Dermis microvascular lymphatic vessel endothelial cell (primary cell): ENCODE measurements around the gene PKP3. TPM values are rescaled to one million over a fixed set of nuclear protein-coding genes. Genes with fewer than 3 reads are reported as not detected.
"Not testable (repeated sequence)": the region's sequence is repeated elsewhere in the genome, so short reads cannot be mapped to it uniquely, and the experiment has no call there.

Experiments used
- DNase-seq, 2 donors: peaks; one replicate each; pipeline versions ENCODE4 v3.0.0 to v3.0.0-alpha.2; 2010; ENCODE audit warnings: low read depth in 2 of 2
- total RNA-seq: library from RNA; depleted of rRNA; stranded (reverse); fragments of >200 nt; gene quantifications from 2 replicates; pipeline ENCODE4 v1.2.1, GENCODE V29; 2014

Gene PKP3
- total RNA-seq, 1 donor from 2014 or later = 0.39 TPM

DNA sequence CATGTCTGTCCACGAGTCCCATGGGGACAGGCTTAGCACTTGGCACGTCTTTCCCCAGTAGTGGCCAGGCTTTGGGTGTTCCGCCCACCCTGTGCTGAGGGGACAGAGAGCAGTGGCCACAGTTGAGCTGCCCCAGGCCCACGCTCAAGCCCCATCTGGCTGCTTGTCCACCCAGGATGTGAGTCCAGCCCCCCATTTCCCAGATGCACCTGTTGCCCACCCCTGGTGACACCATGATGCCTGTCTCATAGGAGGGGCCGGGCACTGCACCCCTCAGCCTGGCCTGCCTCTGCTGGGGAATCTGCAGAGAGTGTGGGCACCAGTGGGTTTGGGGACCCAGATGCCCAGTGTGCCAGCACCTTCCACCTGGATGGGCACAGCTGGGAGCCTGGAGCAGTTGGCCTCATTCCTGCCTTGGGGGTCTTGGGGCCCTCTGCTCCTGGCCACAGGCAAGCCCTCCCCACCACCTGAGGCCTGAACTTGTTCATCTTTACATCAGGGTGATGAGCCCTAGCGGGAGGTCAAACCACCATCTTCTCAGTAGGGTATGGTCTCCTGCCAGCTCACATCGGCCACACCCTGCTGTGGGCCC lies 15.1 kb downstream of the PKP3 start:
- no peak for DNase-seq

DNA sequence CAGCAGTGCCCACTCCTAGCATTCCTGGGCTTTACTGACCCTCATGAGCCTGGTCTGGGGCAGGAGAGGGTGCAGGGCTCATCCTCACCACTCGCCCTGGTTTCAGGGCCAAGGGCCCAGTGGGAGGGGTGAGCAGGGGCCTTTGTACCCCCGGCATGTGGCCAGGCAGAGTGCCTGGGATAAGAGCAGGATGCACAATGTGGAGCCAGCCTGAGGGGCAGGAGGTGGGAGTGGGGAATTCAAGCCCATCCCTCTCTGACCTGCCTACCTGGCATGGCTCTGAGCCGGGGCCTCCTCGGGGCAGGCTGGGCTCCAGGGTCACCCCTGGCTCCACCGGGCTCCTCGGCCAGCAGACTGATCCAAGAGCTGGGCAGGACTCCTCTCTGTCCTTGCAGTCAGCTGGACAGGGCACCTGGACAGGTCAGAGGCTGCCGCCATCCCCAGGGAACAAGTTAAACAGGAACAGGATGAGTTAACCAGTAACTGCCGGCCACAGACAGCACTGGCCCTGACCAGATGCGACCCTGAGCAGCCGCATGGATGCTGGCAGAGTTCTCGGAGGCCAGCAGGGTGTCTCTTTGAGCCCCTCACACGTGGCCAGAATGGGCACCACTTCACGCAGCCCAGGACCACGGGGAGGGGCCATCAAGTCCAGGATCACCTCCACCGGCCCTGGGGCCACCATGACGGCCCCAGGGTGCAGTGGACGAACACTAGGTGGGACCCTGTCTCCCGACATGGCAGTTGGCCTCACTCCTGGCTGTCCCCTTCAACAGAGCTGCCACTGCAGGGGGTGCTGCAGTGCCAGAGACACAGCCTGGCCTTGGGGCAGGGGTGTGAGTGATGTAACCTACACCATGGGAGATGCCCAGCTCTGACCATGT lies 15.8 kb downstream of the PKP3 start:
- no peak for DNase-seq

DNA sequence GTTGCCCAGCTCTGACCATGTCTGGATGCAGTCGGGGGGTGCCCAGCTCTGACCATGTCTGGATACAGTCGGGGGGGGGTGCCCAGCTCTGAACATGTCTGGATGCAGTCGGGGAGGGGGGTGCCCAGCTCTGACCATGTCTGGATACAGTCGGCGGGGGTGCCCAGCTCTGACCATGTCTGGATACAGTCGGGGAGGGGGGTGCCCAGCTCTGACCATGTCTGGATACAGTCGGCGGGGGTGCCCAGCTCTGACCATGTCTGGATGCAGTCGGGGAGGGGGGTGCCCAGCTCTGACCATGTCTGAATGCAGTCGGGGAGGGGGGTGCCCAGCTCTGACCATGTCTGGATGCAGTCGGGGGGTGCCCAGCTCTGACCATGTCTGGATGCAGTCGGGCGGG lies 16.7 kb downstream of the PKP3 start:
- DNase-seq = not testable (repeated sequence)

DNA sequence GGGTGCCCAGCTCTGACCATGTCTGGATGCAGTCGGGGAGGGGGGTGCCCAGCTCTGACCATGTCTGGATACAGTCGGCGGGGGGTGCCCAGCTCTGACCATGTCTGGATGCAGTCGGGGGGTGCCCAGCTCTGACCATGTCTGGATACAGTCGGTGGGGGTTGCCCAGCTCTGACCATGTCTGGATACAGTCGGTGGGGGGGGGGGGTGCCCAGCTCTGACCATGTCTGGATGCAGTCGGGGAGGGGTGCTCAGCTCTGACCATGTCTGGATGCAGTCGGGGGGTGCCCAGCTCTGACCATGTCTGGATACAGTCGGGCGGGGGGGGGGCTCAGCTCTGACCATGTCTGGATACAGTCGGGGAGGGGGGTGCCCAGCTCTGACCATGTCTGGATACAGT lies 17.5 kb downstream of the PKP3 start:
- DNase-seq = not testable (repeated sequence)

DNA sequence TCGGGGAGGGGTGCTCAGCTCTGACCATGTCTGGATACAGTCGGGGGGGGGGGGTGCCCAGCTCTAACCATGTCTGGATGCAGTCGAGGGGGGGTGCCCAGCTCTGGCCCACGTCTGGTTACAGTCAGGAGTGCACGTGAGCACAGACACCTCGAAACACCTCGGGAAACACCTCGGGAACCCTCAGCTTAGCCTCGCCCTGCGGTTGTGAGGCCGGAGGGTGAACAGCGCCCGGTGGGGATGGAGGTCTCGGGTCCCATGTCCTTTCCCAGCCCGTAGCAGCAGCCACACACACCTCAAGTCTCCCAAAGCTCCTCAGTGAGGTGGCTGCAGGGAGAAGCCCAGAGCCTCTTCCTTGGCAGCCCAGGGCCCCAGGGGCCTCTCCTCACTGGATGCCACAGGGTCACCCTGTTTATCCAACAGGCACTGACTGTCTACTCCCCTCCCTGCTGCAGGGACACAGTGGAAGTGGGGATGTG lies 18.7 kb downstream of the PKP3 start:
- DNase-seq = no peak

DNA sequence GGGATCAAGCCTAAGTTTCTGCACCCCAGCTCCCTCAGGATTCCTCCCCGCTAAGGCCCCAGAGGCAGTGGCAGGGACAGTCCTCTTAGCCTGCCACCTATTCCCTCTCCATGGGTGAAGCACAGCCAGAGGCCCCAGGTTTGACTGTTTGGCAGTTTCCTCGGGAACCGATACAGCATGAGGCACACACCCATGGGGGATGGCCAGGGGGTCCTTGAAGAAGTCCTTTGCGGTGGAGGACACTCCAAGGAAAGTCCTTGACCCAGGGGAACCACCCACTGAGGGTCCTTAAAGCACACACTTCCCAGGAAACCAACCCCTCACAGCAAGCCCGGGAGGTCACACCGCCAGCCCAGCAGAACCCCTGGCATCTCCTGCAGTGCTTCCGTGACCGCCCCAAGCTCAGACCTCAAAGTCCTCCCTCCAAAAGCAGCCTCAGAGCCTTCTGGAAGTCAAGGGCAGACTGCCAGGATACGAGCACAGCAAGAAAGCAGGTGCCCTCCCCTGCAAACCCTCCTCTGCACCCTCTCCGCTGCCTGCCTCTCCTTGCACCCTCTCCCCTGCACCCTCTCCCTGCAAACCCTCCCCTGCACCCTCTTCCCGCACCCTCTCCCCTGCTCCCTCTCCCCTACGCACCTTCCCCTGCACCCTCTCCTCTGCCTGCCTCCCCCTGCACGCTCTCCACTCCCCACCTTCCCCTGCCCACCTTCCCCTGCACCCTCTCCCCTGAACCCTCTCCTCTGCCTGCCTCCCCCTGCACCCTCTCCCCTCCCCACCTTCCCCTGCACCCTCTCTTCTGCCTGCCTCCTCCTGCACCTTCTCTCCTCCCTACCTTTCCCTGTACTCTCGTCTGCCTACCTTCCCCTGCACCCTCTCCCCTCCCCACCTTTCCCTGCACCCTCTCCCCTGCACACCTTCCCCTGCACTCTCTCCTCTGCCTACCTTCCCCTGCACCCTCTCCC lies 19.4 kb downstream of the PKP3 start:
- DNase-seq = no peak

DNA sequence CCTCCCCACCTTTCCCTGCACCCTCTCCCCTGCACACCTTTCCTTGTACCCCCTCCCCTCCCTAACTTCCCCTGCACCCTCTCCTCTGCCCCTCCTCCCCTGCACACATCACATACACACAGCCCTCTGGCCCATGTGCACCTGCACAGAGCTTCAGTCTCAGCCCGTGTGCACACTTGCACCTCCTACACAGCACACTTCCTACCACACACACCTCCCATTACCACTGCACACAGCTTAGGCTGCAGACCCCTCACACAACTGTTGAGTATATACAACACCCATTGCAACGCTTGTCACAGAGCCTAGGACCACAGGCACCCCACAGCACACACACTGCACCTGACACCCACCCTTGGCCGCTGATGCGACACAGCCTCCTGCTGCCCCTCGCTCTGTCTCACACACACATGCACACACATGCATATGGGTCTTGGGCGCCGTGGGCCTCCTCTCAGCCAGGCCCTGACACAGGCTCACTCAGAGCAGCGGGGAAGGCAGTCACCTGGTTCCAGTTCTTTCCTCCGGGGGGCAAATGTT lies 20.4 kb downstream of the PKP3 start:
- DNase-seq = no peak

DNA sequence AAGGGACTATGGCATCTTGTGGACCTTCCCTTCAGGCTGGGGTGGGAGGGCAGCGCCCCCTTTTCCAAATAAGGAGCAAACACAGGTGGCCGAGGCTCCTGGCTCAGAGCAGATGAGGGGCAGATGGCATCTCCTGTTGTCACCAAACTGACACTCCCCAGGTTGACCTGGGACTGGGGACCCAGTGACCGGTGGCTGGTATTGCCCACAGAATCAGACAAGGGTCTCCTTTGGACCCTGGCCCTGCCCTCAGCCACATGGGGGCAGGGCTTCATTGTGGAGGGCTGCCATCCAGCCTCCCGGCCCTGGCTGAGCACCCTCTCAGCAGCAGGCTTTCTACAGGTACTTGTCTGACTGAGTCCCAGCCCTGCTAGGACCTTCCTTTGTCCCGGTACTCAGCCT lies 21.6 kb downstream of the PKP3 start:
- no peak for DNase-seq

DNA sequence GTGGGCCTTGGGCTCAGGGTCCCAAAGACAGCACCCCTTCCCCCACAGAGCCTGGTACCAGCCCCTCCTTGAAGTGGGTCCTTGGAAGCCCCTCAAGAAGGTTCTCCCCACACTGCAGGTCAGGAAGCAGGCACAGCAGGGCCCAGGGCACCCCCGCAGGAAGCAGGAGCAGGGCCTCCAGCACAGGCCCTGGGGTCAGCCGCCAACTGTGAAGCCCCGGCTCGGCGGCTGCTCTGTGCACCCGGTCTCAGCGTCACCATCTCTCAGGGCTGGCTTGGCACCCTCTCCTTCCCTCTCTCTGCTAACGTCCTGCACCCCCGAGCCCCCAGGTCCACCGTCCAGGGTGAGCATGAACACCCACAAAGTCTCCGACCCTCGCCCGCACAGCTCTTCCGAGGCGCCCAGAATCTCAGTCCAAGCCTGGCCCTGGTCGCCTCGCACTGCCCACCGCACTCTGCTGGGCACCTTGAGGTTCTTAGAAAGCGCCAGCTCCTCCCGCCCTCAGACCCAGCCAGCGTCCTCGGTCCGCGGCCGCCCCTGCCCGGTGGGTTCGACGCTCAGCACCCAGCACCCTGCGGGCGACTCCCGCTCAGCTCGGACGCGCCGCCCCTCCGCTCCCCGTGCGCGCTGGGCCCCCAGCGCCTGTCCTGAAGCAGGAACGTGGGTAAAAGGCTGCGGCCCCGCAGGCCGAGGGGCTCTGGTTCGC lies 22.2 kb downstream of the PKP3 start:
- DNase-seq = no peak

DNA sequence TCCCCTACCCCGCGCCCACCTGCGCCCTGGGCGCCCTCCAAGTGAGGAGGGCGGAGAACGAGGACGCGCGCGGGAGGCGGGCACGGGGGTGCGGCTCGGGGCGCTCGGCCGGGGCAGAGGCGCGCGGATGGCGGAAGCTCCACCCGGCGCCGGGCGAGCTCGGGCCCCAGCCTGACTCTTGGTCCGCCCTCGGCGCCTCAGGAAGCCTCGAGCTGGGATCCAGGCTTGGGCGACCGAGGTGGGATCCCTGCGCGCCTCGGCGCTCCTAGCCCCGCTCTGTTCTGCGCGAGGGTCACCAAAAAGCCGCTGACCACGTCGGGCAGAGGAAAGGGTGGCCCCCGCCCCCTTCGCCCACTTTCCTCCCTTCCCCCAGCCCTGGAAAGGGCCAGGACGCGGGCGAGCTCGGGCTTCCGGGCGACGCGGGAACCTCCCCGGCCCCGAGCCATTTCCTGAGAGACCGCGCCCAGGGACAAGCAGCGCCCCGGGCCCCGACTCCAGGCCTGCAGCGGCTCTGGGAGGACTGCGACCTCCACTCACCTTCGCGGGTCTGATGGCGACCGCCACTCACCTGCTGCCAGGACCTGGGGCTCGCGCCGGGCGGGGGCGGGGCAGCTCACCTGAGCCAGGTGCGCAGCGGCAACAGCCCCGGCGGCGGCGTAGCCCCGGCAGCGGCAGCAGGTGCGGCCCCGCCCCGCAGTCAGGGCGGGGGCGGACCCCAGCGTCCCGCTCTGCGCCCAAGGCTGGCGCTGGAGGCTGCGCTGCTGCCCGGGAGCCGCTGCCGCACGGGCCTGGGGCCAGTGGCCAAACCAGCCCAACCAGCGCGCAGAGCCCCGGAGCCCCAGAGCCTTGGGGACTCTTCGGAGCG lies 23.0 kb downstream of the PKP3 start:
- DNase-seq = peak in 1 of 2 donors; percentile 34

DNA sequence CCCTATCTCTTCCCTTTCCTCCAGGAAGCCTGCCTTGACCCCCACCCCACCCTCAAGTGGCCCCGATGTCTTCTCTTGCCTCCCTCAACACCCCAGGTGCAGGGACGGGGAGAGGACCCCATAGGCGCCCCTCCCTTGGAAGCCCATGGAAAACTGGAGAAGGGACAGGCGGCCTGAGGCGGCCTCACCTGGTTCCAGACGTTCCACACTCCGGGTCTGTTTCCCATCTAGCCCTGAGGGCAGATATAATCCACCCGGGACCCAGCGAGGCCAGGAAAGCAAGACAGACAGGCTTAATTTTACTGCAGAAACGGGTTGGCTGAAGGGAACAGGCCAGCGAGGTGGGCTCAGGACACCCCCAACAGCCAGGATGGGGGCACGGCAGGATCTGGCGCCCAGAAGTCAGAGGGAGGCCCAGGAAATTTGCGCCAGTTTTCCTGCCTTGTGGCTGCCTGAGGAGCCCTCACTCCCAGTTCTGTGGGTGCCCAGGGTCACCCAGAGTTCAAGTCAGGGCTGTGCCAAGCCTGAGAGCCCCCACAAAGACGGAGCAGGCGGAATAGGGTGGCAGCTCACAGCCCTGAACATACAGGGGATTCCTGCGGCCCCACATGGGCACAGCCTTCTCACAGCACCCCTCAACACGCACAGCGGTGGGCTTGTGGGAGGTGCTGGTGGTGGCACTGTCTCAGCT lies 23.8 kb downstream of the PKP3 start:
- DNase-seq = no peak

DNA sequence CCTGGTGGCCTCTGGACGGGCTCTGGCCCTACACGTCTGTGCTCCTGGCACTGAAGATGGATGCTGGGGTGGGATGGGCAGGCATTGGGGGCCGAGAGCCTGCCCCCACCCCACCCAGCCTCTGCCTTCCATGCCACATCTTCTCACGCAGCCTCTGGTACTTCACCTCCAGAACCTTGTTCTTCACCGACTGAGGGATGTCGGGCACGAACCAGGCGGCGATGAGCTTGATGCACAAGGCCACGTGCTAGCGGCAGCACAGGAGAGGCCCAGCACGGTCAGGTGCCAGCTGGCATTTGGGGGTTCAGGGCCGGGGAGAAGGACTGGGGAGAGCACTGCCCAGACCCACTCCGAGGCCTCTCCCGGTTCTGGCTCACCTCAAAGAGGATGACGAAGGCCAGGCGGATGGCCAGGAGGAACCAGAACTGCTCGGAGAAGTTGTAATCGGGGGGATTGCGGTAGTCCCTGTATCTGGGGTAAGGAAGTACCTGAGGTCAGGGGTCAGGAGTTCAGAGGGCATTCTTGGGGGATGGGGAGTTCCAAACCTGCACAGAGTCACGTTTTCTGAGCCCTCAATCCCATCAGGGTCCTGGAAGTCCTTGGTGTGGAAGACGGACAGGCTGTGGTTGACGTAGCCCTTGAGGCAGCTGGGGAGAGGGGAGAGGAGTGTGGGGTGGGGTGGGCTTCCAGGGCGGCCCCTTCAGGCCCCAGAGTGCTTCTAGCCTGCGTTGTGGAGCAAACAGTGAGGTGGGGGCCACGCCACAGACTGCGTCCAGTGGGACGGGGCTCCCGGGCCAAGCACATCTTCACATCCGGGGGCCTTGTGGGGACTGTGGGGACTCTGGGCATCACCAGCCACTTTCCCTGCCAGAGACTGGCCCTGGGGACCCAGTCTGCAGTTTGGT lies 24.6 kb downstream of the PKP3 start:
- DNase-seq = no peak

DNA sequence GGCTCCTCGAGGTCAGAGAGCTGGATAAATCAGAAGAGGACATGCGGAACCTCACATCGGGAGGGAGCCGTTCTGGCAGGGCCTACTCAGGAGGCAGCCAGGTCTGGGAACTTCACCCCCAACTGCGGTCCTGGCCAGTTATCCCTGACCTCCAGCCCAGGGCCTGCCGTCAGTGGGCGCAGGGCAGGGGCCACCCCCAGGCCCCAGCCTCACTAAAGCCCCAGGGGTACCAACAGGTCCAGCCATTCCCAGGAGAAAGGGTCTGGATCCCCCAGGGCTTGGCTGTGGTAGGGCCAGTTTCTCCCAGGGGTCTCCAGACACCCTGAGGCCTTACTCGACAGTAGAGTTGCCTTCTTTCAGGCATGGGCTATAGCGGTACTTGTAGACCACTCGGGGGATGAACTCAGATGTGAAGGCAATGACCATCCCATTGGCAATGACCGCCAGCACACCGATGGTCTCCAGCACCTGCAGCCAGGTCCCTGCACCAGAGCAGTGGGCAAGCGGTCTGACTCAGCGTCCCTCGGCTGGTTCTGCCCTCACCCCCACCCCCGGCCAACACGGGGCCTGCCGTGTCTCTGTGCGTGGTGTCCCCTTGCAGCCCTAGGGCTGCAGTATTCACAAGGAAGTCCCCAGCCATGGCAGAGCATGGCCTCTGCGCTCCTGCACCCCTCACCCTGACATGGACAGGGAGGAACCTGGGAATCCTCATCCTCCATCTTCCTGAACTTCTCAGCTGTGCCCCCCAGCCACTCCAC lies 25.4 kb downstream of the PKP3 start:
- no peak for DNase-seq

DNA sequence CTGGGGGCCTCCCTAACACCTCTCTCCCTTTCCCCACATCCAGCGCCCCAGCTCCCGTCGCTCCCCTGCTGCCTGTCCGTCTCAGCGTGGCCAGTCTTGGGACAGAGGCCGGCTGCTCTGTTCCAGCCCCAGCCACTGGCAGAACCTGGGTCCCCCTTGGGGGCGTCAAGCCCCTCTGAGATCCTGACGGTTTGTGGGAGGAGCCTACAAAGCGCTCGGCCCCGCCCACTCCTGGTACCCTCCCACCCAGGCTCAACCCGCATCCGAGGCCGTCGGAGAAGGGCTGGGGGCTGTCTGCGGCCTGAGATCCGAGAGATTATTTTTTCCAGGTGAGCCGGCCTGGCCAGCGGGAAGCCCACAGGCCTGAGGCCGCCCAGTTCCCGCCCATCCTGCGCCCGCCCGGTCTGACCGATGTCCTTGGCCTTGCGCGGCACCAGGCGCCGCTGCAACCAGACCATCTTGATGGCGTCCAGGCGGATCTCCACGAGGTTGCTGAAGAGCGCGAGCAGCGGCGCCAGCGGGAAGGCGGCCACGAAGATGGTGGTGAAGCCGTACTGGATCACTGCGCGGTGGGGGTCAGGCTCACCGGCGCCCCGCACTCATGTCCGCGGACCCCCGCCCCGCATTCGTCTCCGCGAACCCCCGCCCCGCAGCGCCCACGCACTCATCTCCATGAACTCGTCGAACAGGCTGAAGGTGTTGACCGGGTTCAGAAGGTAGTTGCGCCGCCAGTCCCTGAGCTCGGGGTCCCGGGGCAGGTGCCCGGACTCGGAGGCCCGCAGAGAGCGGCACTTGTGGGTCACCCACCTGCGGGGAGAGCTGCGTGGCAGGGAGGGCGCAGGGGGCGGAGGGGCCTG lies 26.3 kb downstream of the PKP3 start:
- DNase-seq = no peak

DNA sequence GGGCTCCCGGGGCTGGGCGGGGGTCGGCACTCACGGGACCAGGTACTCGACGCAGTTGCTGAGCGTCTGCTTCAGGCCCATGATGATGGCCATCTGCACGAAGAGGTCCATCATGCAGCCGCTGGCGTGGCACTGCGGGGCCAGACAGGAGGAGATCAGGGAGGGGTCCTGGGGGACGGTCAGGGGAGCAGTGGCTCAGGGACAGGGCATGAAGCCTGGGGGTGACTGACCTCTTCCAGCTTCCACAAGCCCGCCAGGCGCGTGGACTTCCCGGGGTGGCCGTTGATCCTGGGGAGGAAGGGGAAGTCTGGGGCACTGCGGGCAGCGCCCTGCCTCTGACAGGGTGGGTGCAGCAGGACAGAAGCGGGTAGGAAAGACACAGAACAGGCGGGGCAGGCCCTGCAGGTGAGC lies 26.9 kb downstream of the PKP3 start:
- no peak for DNase-seq

DNA sequence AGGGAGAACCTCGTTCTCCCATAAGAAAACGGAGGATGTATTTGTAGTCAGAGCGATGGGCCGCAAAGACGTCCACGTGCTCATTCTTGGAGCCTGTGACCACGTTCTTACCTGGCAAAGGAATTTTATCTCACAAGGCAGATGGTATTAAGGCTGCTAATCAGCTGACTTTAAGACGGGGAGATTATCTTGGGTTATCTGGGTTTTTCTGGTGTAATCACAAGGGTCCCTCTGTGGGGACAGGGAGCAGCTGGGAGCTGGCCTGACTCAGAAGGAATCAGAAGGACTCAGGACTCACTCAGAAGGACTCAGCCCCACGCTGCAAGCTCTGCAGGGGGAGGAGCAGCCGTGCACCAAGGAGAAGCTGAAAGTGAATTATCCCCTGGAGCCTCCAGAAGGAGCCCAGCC lies 28.2 kb downstream of the PKP3 start:
- no peak for DNase-seq

DNA sequence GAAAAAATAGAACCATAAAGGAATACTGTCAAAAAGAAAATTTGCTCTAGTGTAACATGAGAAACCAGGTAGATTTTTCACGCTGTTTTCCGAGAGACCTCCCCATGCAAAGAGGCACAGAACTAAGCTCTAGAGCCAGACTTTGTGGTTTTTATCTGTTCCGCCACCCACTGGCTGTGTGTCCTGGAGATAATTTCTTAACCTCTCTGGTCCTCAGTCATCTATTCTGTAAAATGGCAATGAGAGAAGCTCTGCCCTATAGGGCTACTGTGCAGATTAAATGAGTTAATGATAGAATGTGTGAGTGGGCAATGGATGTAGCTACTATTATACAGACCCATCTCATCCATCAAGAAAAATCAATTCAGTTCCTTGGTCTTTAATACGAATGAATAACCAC lies 30.2 kb downstream of the PKP3 start:
- no peak for DNase-seq
